Lower lobe of right lung (tissue), 2 donors: Measurements from ENCODE around the gene ZNF827. TPM values are rescaled to one million over a fixed set of nuclear protein-coding genes. Genes with fewer than 3 reads are reported as not detected.
A peak's percentile ranks its signal among the peaks of the same experiment; 100 is the strongest.

Source experiments
- ATAC-seq, 2 donors: fragments of 200-7000 bp; cut with Tn5 transposase; one replicate each; pipeline ENCODE4 v1.9.1; 2020 to 2022; ENCODE audit warnings: mild to moderate bottlenecking in 2 of 2, moderate library complexity in 2 of 2
- DNase-seq: peaks from one replicate; pipeline ENCODE4 v3.0.0-alpha.2; 2020
- H3K27ac ChIP-seq: fragments of 200-600 bp; one replicate; pipeline ENCODE4 v1.8.0; 2022
- H3K27me3 ChIP-seq: fragments of 200-600 bp; one replicate; pipeline ENCODE4 v1.8.0; 2022; ENCODE audit warnings: low read depth
- H3K36me3 ChIP-seq: fragments of 200-600 bp; one replicate; pipeline ENCODE4 v1.8.0; 2022; ENCODE audit warnings: mild to moderate bottlenecking
- H3K4me1 ChIP-seq: fragments of 200-600 bp; one replicate; pipeline ENCODE4 v1.8.0; 2022
- H3K4me3 ChIP-seq: fragments of 200-600 bp; one replicate; pipeline ENCODE4 v1.8.0; 2022; ENCODE audit warnings: mild to moderate bottlenecking
- H3K9me3 ChIP-seq: fragments of 200-600 bp; one replicate; pipeline ENCODE4 v1.8.0; 2022
- CTCF ChIP-seq: fragments of 200-600 bp; IDR thresholded peaks from one replicate; pipeline ENCODE4 v1.8.0; 2022; ENCODE audit warnings: antibody characterized with exemption, mild to moderate bottlenecking
- intact Hi-C: fragments of 100-400 bp; cut with DNase I; formaldehyde crosslinking; loops from one replicate; pipeline ENCODE4 v1.11.0; 2022
- long read RNA-seq: library from polyadenylated mRNA; unstranded; transcript quantifications from one replicate; pipeline ENCODE4 v2.0.0, GENCODE V29; 2021
- total RNA-seq: library from RNA; stranded (reverse); fragmentation: NEBNext Ultra II Directional; extraction: Animal tissue kit (Norgen Biotek cat#: 25700); gene quantifications from one replicate; pipeline ENCODE4 v1.2.1, GENCODE V29; 2021
- donor health status: DM: no; HTN: yes; CAD: no; lungs with severe emphysema.

Gene ZNF827, protein sequence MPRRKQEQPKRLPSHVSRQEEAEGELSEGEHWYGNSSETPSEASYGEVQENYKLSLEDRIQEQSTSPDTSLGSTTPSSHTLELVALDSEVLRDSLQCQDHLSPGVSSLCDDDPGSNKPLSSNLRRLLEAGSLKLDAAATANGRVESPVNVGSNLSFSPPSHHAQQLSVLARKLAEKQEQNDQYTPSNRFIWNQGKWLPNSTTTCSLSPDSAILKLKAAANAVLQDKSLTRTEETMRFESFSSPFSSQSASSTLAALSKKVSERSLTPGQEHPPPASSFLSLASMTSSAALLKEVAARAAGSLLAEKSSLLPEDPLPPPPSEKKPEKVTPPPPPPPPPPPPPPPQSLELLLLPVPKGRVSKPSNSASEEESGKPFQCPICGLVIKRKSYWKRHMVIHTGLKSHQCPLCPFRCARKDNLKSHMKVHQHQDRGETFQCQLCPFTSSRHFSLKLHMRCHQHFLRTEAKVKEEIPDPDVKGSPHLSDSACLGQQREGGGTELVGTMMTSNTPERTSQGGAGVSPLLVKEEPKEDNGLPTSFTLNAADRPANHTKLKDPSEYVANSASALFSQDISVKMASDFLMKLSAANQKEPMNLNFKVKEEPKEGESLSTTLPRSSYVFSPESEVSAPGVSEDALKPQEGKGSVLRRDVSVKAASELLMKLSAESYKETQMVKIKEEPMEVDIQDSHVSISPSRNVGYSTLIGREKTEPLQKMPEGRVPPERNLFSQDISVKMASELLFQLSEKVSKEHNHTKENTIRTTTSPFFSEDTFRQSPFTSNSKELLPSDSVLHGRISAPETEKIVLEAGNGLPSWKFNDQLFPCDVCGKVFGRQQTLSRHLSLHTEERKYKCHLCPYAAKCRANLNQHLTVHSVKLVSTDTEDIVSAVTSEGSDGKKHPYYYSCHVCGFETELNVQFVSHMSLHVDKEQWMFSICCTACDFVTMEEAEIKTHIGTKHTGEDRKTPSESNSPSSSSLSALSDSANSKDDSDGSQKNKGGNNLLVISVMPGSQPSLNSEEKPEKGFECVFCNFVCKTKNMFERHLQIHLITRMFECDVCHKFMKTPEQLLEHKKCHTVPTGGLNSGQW
- total RNA-seq, result 11.3 TPM
- long read RNA-seq, partial matches to known transcripts, result 0 of 10 reads
- long read RNA-seq, other reads (novel, unspliced or antisense), result 10 of 10 reads

DNA sequence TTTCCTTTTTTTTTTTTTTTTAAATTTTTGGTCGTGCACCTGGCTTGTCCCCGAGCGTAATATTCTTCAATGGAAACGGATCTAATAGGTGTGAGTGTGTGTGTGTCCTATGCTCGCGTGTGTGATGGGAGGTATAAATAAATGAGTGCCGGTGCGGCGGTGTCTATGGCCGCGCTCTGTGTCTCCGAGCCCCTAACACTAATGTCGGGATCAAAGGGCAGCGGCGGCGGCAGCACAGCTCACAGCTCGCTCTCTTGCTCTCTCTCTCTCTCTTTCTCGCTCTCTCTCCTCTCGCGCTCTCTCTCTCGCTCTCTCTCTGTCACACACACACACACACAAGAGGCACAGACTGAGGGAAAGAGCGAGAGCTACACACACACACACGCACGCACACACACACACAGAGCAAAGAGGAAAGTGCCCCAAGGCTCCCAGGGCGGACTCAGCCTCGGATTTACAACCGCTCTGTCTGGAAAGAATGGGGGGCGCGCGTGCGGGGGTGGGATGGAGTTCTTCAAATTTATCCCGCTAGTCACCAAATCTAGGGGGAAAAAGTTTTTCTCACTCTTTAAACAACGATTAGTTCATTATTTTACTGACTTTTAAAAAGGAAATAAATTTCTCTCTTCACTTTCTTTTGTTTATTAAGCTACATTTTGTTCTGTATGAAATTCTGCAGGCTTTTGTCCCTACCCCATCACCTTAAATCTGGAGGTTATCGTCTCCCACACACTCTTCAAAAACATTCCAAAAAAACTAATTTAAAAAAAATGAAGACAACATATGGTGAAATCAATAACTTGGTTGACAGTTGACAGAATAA lies at the start of gene ZNF827:
ZNF827 (minus strand) TSS at position 206 of the 823 bp plus-strand sequence. CDS start 416 bp downstream, outside the sequence.
- H3K27me3 ChIP-seq, result no peaks in the 10 kb centered on the region
- TF ChIP-seq CTCF, result no peak
- H3K9me3 ChIP-seq, result no peaks in the 10 kb centered on the region
- peak; percentile 66 for DNase-seq
- H3K4me3 ChIP-seq, result peak within 1 kb of the TSS; percentile 80
- intact Hi-C loops, result no loop called here
- peak; percentile 64 to 71 for ATAC-seq
- H3K36me3 ChIP-seq, result no peaks in the 10 kb centered on the region
- H3K4me1 ChIP-seq, result peaks cover 10% of the 10 kb centered on the region
- peak within 1 kb of the TSS; percentile 67 for H3K27ac ChIP-seq

GRCh38 chr4:145984563-145984962 lies 45.9 kb upstream of the ZNF827 start:
- DNase-seq (no peak), ATAC-seq (no peak)
- no peak overlapping the region for H3K27ac ChIP-seq
- intact Hi-C loops, result no loop called here
- no peaks in the 10 kb centered on the region for H3K9me3 ChIP-seq
- no peaks in the 10 kb centered on the region for H3K36me3 ChIP-seq
- no peaks in the 10 kb centered on the region for H3K4me1 ChIP-seq
- no peak for TF ChIP-seq CTCF
- H3K4me3 ChIP-seq, result no peak overlapping the region
- H3K27me3 ChIP-seq, result no peaks in the 10 kb centered on the region

DNA sequence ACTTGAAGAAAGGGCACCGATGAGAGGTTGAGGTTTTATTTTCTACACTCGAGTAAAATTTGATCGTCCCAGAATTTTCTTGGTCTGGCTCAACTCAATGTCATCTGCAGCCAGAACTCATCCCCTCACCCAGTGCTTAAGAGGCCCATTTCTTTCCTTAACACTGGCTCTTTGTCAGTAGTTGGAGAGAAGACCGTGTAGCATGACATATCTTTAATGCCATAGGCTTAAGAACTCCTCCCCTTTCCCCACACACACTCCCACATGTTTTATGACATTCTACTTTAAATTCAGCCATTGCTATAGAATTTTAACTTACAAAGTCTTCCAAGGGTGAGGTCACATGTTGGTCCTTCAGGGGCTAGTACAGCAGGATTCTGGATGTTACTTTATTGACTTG lies 44.2 kb upstream of the ZNF827 start:
- no peak overlapping the region for H3K4me3 ChIP-seq
- no peaks in the 10 kb centered on the region for H3K4me1 ChIP-seq
- no peaks in the 10 kb centered on the region for H3K36me3 ChIP-seq
- intact Hi-C loops, result no loop called here
- no peaks in the 10 kb centered on the region for H3K9me3 ChIP-seq
- no peak overlapping the region for H3K27ac ChIP-seq
- H3K27me3 ChIP-seq, result no peaks in the 10 kb centered on the region
- DNase-seq (no peak), ATAC-seq (no peak)
- TF ChIP-seq CTCF, result no peak

GRCh38 chr4:145979160-145979559 lies 40.5 kb upstream of the ZNF827 start:
- intact Hi-C loops, result no loop called here
- H3K27me3 ChIP-seq, result no peaks in the 10 kb centered on the region
- TF ChIP-seq CTCF, result no peak
- DNase-seq, result no peak
- H3K36me3 ChIP-seq, result no peaks in the 10 kb centered on the region
- no peak overlapping the region for H3K27ac ChIP-seq
- H3K4me3 ChIP-seq, result no peak overlapping the region
- no peaks in the 10 kb centered on the region for H3K4me1 ChIP-seq
- no peaks in the 10 kb centered on the region for H3K9me3 ChIP-seq
- no peak for ATAC-seq

DNA sequence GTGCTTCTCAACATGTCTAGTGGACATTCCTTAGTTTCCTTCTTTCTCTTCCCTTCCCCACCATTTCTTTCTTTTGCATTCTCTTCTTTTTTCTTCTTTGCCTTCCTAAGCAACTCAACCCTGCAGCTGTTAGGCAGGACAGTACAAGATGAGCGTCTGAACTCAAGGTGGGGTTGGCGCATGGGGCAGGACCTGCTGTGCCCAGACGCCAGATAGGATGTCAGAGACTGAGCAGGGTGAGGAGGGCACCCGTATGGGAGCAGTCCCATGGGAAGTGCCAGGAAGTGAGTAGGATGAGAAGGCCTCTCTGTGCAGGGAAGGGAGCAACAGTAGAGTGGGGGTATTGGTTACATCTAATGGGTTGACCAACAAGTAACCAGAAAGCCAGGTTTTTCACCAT lies 38.1 kb upstream of the ZNF827 start:
- TF ChIP-seq CTCF, result no peak
- Histone ChIP-seq H3K4me1 (no peaks in the 10 kb centered on the region), H3K36me3 (no peaks in the 10 kb centered on the region), H3K9me3 (no peaks in the 10 kb centered on the region), H3K27me3 (no peaks in the 10 kb centered on the region), H3K27ac (no peak overlapping the region), H3K4me3 (no peak overlapping the region)
- no peak for DNase-seq
- ATAC-seq, result no peak
- intact Hi-C loops, result no loop called here
